HUDEP-2 (cell line): ENCODE results near the gene REV1.

Experiments
- DNase-seq, 76 experiments: peaks; one replicate each; lab custom pipeline; 2025; ENCODE audit not compliant: unreplicated experiment in 76 of 76; lab: John Stamatoyannopoulos, UW

Gene REV1

DNA sequence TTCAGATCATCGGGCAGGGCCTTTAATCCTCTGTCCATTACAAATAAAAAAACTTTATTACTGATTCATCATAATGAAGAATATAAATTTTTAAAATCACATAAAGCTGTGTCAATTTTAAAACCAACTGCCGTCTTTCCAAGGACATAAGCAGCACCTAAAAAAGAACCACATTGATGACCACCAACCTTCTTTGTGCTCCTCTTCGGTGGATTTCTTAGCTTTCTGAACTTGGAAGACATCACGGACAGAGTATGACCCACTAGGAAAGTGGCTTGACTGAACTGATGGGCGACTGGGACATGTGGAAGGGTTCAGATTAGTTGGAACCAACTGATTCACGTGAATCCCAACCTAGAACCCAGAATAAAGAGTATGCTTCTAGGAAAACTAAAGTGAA, 83.7 kb downstream of the REV1 start:
- DNase-seq, result no peak

- DNase-seq, result no peak
Observed at GRCh38 chr2:99404797-99405669, 84.8 kb downstream of the REV1 start.

GRCh38 chr2:99404039-99404796, 85.6 kb downstream of the REV1 start:
- no peak for DNase-seq

DNA sequence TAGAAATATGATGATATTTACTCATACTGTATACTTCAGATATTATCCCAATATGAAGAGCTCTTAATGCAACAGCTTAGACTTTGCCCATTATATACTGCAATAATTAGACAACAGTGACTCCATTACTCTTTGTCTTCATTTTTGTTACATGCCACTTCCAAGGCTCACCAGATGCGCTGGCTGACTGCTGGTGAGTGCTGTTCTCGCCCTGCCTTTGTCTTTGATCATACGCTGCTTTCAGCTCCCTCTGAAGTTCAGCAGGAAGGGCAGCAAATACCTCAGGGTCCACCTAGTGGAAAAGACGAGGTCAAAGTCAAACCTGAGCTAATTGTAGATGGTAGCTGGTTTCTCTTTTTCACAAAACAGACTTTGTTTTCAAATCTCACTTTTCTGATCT, 86.3 kb downstream of the REV1 start:
- DNase-seq, result no peak

DNA sequence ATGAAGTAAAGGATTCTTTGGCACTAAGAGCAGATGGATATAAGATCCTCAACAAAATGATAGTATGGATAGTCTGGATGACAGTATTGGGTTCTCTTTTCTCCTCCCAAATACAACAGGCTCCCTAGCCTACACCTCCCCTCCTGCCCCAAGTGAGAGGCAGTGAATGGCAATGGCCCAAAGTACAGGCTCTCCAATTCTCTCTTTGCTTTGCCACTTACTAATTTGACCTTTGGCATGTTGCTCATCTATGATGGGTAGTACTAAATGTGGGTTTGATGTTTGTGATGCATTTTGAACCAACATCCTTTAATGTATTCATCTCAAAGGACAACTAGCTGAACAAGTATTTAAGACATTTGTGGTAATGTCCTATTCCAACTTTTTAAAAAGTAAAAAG, 86.7 kb downstream of the REV1 start:
- no peak for DNase-seq

DNA sequence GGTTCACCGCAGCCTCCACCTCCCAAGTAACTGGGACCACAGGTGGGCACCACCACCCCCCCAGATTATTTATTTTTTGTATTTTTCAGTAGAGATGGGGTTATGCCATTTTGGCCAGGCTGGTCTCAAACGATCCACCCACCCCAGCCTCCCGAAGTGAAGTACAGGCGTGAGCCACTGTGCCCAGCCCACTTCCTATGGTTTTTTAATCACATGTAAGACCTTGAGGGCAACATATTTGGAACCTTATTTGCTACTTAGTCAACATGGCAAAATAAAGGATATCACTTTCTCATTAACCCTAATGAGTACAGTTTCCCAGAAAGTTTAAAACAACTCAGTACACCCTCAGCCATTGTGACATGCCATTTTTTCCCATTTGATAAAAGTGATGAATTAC, 88.0 kb downstream of the REV1 start:
- DNase-seq, result no peak

DNA sequence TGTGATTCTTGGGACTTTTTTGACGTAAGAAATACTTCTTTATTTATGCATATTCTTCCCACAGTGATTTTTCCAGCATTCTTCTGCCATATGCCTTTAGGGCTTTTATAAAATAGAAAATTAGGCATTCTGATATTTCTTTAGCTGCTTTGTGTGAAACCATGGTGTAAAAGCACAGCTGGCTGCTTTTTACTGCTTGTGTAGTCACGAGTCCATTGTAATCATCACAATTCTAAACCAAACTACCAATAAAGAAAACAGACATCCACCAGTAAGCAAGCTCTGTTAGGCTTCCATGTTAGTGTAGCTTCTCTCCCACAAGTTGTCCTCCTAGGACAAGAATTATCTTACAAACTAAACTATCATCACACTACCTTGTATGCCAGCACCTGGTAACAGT, 90.0 kb downstream of the REV1 start:
- no peak for DNase-seq

DNA sequence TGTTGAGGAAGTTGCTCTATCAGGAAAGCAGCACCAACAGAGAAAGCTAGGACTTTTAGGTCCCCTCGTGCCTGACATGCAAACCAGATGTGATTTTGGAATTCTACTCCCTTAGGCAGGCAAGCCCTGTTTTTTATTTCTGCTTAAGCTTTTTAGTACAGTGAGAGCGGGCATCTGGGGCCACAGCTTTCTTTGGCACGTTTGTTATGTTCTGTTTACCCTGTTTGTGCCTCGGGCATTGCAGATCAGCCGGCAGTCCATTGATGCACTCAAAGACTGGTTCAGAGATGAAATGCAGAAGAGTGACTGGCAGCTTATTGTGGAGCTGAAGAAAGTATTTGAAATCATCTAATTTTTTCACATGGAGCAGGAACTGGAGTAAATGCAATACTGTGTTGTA, 90.8 kb downstream of the REV1 start:
- DNase-seq, result no peak

- DNase-seq, result no peak
Observed at GRCh38 chr2:99398303-99398702, 91.5 kb downstream of the REV1 start.

- no peak for DNase-seq
Observed at GRCh38 chr2:99397266-99397920, 92.4 kb downstream of the REV1 start.

DNA sequence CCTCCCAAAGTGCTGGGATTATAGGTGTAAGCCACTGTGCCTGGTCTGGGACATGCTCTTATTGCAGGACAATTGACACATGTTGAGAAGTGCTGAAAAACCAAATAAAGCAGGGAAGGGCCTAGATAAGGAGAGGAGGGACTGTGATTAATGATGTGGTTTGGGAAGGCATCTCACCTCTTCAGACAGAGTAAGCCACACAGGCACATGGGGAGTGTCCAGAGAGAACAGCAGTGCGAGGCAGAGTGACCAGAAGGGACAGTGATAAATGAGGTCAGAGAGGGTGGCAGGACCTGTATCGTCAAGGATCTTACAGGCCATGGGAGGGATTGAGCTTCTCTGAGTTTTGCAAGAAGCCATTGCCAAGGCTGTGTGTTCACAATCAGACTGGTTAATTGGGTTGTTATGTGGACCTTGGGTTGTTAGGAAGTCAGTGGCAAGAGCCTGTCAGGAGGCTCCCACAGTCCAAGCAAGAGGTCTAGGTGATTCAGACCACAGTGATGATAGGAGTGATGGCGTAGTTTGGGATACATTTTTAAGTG, 94.2 kb downstream of the REV1 start:
- DNase-seq, result no peak

DNA sequence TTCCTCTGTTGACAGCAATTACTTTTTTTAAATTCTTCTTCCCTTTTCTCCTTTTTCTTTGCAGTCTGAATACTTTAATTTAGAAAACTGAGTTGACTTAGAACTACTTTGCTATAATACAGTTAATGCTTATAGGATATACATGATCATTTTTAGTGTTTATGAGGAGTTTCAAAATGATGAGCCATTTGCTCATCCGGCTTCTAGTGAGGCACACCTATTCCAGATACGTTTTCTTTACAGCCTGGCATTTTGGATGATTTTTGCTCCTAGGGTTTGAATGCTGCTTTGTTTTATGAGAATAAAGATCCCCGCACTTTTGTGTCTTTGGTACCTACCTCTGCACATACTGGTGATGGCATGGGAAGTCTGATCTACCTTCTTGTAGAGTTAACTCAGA, 99.9 kb downstream of the REV1 start:
- no peak for DNase-seq

GRCh38 chr2:99389371-99389770, 100.4 kb downstream of the REV1 start:
- DNase-seq, result no peak

- no peak for DNase-seq
Observed at GRCh38 chr2:99388892-99389291, 100.9 kb downstream of the REV1 start.

GRCh38 chr2:99386011-99386410, 103.8 kb downstream of the REV1 start:
- DNase-seq, result no peak

DNA sequence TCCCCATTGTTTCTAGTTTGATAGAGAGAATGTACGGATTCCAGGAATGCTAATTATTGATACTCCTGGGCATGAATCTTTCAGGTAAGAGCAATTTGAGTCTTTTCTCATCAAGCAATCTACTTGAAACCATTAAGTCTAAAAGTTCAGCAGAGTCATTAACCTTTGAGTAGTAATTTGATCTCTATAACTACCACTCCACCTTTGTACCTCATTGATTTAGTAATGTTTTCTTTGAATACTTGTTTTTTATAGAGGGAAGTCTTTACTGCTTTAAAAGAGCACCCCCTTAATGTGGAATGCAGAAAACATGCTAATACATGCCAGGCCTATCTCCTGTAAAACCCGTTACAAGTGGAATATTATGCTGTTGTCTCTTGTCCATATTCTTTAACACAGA, 107.7 kb downstream of the REV1 start:
- no peak for DNase-seq

DNA sequence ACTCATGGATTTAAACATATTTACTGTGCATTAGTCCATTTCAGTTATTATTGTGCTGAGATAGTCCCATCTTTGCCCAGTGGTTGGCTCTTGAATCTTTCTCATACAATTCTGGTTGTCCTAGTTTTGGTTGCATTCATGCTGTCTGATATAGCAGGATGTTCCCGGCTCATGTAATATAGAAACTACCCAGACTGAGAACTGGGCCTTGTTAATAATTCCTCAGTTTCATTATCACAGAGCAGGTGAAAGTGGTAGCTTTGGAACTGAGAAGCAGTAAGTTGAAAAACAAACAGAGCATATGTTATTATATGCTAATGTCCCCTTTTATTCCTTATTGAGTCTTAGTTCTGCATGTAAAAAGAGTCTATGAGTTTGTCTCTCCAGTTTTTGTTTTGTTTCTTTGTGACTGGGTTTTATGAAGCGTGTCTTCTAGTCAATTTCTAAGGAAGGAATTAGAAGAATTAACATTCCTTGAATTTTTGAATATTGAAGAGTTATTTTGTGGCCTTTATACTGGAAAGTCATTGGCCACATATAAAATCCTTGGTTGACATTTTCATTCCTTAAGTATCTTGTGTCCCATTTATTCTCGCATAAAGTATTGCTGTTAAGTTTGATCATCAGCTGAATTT, 109.3 kb downstream of the REV1 start:
- no peak for DNase-seq

DNA sequence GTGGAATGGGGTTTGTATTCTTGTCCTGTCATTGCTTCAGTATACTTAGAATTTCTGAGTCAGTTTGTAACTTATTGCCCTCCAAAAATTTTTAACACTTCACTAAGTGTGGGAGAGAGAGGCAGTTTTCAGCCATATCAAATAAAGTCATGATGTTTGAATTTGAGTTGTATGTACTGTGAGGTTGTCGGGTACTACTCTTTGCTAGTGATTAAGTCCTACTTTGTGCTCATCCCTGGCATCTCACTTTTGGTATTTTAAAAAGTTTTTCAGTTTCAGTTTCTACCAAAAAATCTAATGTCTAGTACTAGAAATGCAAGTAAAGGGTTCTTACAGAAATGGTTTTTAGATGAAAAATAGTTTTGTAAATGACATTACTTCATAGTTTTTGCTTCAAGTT, 111.9 kb downstream of the REV1 start:
- no peak for DNase-seq

DNA sequence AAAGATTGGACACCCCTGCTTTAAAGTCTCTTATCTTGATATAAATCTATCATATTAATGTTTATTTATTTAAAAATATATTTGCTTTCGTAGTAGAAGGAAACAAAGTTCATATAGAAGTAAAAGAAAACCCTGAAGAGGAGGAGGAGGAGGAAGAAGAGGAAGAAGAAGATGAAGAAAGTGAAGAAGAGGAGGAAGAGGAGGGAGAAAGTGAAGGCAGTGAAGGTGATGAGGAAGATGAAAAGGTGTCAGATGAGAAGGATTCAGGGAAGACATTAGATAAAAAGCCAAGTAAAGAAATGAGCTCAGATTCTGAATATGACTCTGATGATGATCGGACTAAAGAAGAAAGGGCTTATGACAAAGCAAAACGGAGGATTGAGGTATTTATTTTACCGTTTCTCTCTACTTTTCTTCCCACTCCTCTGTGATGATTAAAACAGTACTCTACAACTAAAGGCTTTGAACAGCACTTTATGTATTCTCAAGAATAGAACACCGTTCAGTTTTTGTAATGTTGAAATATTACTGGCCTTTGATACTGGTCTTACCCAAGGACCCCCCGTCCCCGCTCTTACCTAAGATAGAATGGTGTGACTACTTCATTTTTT, 113.5 kb downstream of the REV1 start:
- DNase-seq, result no peak

GRCh38 chr2:99374747-99375146, 115.1 kb downstream of the REV1 start:
- no peak for DNase-seq
